Activated gamma-delta T cell treated with anti-CD3 and anti-CD28 coated beads, Interleukin-2, amount 50 U/mL, for 16 hours (primary cell): Measurements from ENCODE around the gene KAZN.
"Not testable (repeated sequence)": the region's sequence is repeated elsewhere in the genome, so short reads cannot be mapped to it uniquely, and the experiment has no call there.

Source experiments
- DNase-seq: peaks from one replicate; pipeline ENCODE4 v3.0.0-alpha.2; 2020; ENCODE audit warnings: low read depth

The KAZN gene

GRCh38 chr1:15035236-15035635 lies 436.8 kb downstream of the KAZN start:
- no peak for DNase-seq

DNA sequence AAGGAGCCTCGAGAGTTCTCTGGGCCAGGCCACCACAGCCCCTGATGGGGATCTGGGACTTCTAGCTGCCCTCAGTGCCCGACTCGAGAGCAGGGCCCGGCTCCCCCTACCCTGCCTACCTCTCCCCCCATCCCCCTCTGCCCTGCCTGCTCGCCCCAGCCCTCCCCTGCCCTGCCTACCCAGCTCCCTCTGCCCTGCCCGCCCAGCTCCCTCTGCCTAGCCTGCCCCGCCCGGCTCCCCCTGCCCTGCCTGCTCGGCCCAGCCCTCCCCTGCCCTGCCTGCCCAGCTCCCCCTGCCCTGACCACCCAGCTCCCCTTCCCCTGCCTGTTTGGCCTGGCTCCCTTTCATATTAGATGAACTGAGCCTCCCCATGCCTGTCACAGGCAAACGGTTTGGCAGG lies 437.6 kb downstream of the KAZN start:
- no peak for DNase-seq

DNA sequence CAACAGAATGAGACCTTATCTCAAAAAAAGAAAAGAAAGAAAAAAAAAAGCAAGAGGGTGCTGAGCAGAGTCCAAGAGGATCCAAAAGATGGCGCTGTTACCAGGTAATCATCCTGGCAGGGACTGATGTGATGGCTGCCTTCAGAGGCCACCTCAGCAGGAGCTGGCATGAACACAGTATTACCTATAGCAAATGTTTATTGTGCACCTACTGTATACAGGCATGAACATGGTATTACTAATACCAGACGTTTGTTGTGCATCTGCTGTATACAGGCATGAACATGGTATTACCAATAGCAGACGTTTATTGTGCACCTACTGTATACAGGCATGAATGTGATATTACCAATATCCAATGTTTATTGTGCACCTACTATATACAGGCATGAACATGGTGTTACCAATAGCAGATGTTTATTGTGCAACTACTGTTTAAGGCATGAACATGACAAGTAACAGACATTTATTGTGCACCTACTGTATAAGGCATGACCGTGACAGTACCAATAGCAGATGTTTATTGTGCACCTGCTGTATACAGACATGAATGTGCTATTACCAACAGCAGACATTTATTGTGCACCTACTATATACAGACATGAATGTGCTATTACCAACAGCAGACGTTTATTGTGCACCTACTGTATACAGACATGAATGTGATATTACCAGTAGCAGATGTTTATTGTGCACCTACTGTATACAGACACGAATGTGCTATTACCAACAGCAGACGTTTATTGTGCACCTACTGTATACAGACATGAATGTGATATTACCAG lies 439.9 kb downstream of the KAZN start:
- no peak for DNase-seq

DNA sequence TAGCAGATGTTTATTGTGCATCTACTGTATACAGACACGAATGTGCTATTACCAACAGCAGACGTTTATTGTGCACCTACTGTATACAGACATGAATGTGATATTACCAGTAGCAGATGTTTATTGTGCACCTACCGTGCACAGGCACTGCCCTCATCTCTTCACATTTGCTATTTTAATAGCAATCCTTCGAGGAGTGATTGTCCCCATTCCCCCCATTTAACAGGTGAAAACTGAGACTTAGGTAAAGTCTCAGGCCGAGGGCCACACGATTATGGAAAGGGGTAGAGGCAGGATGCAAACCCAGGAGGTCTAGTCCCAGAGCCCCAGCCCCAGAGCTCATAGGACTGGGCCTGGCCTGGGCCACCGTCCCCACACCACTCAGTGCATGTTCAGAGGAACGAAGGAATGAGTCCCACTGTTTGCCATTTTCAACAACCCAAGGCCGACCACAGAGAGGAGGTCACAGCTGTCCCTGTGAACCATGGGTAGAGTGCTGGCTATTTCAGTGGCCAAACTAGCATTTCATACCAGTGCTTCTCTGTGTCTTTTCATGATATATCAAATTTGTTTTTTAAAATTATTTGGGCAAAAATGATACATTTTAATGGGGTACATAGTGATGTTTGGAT lies 440.6 kb downstream of the KAZN start:
- no peak for DNase-seq

DNA sequence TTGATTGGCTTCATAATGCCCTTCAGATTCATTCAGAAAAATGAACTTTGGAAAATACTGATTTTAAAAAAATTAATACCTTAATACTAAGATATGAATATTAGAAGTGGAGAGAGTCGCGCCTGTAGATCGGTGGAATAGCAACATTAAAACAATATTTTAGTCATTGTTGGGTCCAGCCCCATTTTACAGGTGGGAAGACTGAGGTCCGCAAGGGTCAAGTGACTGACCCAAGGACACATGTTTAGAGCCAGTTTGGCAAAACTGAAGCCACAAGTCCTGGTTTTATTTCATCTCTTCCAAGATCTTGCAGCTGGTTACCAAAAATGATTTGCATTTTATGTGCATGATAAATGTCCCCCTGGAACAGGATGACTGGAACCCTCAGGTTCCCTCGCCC lies 441.4 kb downstream of the KAZN start:
- no peak for DNase-seq

DNA sequence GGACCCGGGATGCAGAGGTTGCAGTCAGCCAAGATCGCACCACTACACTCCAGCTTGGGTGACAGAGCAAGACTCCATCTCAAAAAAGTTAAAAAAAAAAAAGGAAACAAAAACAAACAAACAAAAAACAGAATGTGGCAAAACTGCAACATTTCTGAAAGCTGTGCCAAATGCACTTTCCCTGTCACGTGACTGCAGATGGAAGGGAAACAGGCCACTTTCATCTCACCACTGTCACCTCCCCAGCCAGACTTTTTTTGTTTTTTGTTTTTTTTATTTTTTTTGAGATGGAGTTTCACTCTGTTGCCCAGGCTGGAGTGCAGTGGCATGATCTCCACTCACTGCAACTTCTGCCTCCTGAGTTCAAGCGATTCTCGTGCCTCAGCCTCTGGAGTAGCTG lies 442.2 kb downstream of the KAZN start:
- not testable (repeated sequence) for DNase-seq

- no peak for DNase-seq
These were observed 444.4 kb downstream of the KAZN start for GRCh38 chr1:15042866-15043265.

- DNase-seq: no peak
These were observed 445.4 kb downstream of the KAZN start for GRCh38 chr1:15043934-15044333.

DNA sequence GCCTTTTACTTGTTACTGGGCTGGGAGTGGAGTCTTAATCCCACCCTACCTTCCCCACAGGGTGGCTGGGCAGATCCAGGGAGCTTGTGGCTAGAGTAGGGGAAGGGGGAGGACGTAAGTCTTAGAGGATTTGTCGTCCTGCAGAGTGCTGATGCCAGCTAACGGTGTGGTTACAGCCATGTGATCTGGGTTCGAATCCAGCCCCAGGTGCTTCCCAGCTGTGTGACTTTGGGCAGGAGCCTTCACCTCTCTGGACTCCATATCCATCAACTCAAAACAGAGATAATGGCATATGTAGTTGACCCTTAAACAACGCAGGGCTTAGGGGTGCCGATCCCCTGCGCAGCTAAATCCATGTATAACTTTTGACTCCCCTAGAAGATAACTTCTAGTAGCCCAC lies 446.6 kb downstream of the KAZN start:
- DNase-seq: no peak

GRCh38 chr1:15046487-15047165 lies 448.1 kb downstream of the KAZN start:
- peak; percentile 33 for DNase-seq

GRCh38 chr1:15047237-15047636 lies 448.8 kb downstream of the KAZN start:
- DNase-seq: no peak

DNA sequence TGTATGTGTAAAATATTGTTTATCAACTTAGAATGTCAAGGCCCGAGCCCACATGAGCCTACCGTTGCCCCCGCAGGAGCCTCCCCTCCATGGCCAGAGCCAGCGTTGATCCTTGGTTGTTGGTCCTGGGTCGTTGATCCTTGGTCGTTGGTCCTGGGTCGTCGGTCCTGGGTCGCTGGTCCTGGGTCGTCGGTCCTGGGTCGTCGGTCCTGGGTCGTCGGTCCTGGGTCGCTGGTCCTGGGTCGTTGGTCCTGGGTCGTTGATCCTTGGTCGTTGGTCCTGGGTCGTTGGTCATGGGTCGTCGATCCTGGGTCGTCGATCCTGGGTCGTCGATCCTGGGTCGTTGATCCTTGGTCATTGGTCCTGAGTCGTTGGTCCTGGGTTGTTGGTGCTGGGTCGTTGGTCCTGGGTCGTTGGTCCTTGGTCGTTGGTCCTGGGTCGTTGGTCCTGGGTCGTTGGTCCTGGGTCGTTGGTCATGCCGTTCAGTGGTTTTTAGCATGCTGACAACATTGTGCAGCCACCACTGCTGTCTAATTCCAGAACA lies 450.0 kb downstream of the KAZN start:
- no peak for DNase-seq

DNA sequence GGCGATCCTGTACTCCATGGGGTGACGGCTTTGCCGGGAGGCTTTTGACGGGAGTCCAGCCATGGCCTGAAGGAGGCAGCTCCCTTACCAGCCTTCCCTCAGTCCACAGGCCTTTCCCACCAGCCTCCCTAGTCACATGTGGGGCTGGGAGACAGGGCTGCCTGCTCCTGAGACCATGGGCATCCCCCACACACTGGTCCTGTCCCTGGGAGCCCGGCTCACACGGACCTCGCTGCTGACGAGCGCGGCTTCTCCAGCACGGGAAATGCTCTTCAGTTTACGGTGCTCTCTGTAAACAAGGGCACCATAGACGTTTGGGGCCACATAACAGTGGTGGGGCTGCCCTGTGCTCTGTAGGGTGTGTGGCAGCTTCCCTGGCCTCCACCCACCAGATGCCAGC lies 450.6 kb downstream of the KAZN start:
- DNase-seq: no peak

DNA sequence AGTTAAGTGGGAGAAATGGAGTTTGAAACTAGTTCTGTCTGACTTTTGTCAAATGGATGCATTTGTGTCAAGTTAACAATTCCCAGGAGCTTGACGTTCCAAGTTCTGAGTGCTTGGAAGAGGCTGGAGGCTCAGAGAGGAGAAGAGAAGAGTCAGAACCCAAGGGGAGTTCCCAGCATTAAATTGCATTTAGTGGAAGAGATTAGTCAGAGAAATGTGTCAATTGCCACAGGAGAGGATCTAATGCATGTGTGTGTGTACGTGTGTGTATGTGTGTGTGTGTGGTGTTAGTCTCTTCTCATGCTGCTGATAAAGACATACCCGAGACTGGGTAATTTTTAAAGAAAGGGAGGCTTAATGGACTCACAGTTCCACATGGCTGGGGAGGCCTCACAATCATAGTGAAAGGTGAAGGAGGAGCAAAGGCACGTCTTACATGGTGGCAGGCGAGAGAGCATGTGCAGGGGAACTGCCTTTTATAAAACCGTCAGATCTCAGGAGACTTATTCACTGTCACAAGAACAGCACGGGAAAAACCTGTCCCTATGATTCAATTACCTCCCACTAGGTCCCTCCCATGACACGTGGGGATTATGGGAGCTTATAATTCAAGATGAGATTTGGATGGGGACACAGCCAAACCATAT lies 453.5 kb downstream of the KAZN start:
- DNase-seq: no peak

DNA sequence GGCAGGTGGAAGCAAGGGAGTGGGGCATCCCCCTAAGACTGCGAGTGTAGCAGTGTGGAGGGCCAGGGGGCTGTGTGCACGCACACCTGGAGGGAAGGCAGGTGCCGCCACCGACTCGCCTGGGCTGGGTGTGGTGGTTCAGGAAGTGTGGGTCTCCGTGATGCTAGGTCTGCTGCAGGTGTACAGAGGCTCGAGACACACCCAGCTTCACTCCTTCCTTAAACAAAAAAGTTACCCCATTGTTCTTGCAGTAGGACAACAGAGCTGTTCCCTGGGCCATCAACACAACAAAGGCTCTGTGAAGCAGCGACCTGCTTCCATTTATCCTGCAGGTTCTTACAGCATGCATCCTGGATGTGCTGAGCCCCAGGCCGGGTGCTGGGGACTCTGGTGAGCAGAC lies 454.7 kb downstream of the KAZN start:
- DNase-seq: no peak

DNA sequence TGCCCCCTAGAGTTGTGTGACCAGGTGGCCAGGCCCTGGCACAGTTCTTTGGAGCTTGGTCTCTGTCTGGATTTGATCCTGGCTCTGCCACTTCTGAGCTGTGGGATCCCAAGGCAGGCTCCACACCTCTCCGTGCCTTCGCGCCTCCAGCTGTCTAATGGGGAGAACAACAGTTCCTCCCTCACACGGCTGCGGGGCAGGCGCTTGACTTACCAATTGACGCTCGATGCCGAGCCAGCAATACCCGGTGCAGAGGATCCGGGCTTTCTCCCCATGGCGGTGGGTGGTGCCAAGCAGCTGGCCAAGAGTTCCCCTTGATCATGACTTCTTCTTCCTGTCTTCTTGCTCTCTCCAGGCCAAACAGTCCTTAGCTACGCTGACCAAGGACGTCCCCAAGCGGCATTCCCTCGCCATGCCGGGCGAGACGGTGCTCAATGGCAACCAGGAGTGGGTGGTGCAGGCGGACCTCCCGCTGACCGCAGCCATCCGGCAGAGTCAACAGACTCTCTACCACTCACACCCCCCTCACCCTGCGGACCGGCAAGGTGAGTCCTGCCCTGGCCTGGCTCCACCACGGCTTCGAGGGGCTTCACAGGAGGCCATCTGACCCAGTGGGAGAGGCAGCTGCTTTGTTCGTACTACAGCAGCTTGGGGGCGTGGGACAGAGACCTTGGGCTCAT lies 457.4 kb downstream of the KAZN start:
- DNase-seq: no peak

DNA sequence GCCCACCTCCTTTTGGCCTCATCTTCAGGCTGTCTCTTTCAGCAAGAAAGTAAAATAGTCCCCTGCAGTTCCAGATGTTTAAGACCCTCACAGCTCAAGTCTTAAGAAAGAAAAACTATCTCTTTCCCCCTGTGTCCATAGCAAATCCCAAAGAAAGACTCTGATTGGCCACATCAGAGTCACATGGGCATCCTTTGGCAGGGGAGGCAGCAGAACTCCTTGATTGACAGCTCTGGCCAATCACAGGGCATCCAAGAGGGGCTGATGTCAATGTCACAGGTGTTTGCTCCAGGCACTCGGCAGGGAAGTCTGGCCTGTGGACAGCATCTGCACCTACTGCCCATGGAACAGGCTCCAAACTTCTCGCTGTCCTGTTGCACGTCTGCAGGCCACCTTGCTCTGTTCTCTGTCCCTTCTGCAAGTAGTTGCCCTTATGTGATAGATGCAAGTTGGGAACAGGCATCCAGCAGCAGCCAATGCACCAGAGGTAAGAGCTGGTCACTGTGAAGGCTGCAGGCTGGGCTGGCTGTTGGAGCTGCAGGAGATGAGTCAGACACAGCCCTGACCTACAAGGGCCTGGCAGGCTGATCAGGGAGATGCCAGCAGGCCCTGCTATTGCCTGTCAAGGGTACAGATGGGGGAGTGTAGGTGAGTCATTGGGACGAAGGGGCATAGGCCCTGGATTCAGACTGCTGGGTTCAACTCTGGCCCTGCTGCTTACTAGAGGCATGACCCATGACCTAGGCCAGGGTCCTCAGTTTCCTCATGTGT lies 458.2 kb downstream of the KAZN start:
- DNase-seq: no peak

DNA sequence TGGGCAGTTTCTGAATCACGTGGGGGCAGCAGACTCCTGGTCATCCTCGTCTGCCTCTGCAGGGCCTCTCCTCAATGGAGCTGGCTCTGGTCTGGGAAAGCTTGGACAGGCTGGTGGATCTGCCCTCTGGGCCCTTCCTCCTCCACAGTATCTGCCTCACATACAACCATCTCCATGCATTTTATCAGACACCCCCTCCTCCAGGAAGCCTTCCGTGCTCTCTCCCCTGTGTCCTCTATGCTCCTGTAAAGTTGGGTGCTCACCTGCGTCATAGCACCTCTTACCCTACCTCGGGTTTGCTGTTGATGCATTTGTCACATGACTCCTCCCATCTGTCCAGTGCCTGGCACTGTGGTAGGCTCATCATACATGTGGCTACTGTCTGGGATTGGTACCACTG lies 459.3 kb downstream of the KAZN start:
- DNase-seq: no peak

GRCh38 chr1:15058261-15058660 lies 459.8 kb downstream of the KAZN start:
- DNase-seq: no peak

- DNase-seq: no peak
These were observed 461.6 kb downstream of the KAZN start for GRCh38 chr1:15060104-15060503.

DNA sequence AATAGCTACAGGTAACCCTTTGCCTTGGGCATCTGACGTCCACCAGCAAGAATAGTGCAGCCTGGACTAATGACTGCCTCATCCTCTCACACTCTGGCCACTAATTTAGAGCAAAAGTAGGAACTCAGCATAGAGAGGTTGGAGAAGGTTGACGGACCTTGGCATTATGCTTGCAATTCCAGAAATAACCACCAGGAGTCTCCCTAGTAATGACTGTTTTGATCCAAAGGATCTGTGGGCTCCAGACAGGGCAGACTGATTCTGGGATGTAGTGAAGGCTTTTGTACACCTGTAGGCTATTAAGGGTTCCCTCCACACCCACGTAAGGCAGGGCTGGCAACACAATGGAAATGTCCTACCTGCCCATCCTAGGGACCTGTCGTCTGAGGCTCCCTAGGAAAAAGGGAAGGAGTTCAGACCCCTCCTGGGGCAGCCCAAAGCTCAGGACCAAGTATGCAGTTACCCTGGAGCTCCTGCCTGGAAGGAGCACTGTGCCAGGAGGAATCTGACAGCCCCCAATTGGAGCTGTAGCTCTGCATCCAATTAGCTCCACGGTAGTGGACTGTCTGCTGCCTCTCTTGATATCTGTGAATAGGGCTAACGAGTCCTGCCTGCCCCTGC lies 464.1 kb downstream of the KAZN start:
- DNase-seq: no peak
